Keratinocyte (primary cell): ENCODE measurements around the gene PRCP. TPM values are rescaled to one million over a fixed set of nuclear protein-coding genes. Genes with fewer than 3 reads are reported as not detected.

Experiments
- DNase-seq: peaks from one replicate; pipeline ENCODE4 v3.0.0-alpha.2; 2011; ENCODE audit warnings: low read depth, missing footprints, low spot score
- FAIRE-seq: peaks from 2 replicates; lab custom pipeline; 2011; peaks lifted over from hg19 to GRCh38; lab: Jason Lieb, UNC
- H2AFZ ChIP-seq: 2 replicates; pipeline ENCODE4 v1.6.0; 2012; ENCODE audit warnings: low read length, control low read depth, inconsistent platforms; ENCODE audit not compliant: control insufficient read depth
- H3K27ac ChIP-seq: 2 replicates; pipeline ENCODE4 v1.5.1; 2011; ENCODE audit warnings: low read length; ENCODE audit not compliant: control insufficient read depth, insufficient read depth
- H3K27me3 ChIP-seq: 3 replicates; pipeline ENCODE4 v1.6.0; 2011; ENCODE audit warnings: low read length; ENCODE audit not compliant: control insufficient read depth, insufficient read depth; ENCODE audit errors: extremely low read depth
- H3K36me3 ChIP-seq, 2 experiments: 2 replicates in 1 of 2; 3 replicates in 1 of 2; pipeline ENCODE4 v1.5.1; 2011; ENCODE audit warnings: low read length in 2 of 2, mild to moderate bottlenecking in 1 of 2; ENCODE audit not compliant: control insufficient read depth in 2 of 2, insufficient read depth in 2 of 2; ENCODE audit errors: extremely low read depth in 1 of 2
- H3K4me1 ChIP-seq: 3 replicates; pipeline ENCODE4 v1.5.1; 2011; ENCODE audit warnings: low read length; ENCODE audit not compliant: control insufficient read depth, insufficient read depth; ENCODE audit errors: extremely low read depth
- H3K4me2 ChIP-seq: 3 replicates; pipeline ENCODE4 v1.6.0; 2011; ENCODE audit warnings: low read depth, low read length; ENCODE audit not compliant: control insufficient read depth, insufficient read depth; ENCODE audit errors: extremely low read depth
- H3K4me3 ChIP-seq, 3 experiments: fragments of 200-600 bp in 1 of 3; sonication (generic) in 1 of 3; 2 replicates in 2 of 3; 3 replicates in 1 of 3; pipeline ENCODE4 v1.5.1; 2011 to 2016; ENCODE audit warnings: low read length in 3 of 3, mild to moderate bottlenecking in 3 of 3, control low read depth in 2 of 3, inconsistent platforms in 1 of 3, low read depth in 1 of 3, mixed read lengths in 1 of 3, mixed run types in 1 of 3, moderate library complexity in 1 of 3; ENCODE audit not compliant: control insufficient read depth in 2 of 3, insufficient read depth in 2 of 3; ENCODE audit errors: extremely low read depth in 1 of 3
- H3K79me2 ChIP-seq: 2 replicates; pipeline ENCODE4 v1.6.0; 2012; ENCODE audit warnings: low read length; ENCODE audit not compliant: control insufficient read depth, insufficient read depth
- H3K9ac ChIP-seq: 3 replicates; pipeline ENCODE4 v1.6.0; 2011; ENCODE audit warnings: low read length; ENCODE audit not compliant: control insufficient read depth, insufficient read depth; ENCODE audit errors: extremely low read depth
- H3K9me1 ChIP-seq: 3 replicates; pipeline ENCODE4 v1.6.0; 2011; ENCODE audit warnings: low read length; ENCODE audit not compliant: control insufficient read depth, insufficient read depth; ENCODE audit errors: extremely low read depth
- H3K9me3 ChIP-seq: 2 replicates; pipeline ENCODE4 v1.5.1; 2012; ENCODE audit warnings: low read depth, low read length; ENCODE audit not compliant: control insufficient read depth
- H4K20me1 ChIP-seq: 3 replicates; pipeline ENCODE4 v1.6.0; 2011; ENCODE audit warnings: low read length; ENCODE audit not compliant: control insufficient read depth, insufficient read depth; ENCODE audit errors: extremely low read depth
- EZH2 ChIP-seq: IDR thresholded peaks from one replicate; pipeline ENCODE4 v1.6.1; 2012; ENCODE audit warnings: inconsistent platforms, mild to moderate bottlenecking, low read length, moderate library complexity
- dilution Hi-C: fragments of 300-500 bp; cut with MboI; formaldehyde crosslinking; loops from one replicate; pipeline ENCODE4 v1.7.0; 2020; ENCODE audit warnings: low sequenced_read_pairs; ENCODE audit not compliant: extremely low pct_ligation_motif_present
- polyA plus RNA-seq, 5 experiments: library from polyadenylated mRNA; depleted of rRNA in 3 of 5; stranded (reverse) in 3 of 5; stranded (forward) in 1 of 5; unstranded in 1 of 5; fragments of >200 nt; gene quantifications; 1 replicate in 1 of 5; 2 replicates in 3 of 5; 3 replicates in 1 of 5; pipeline versions ENCODE4 v1.2.1 to v1.2.3, GENCODE V29; 2011 to 2012; ENCODE audit warnings: missing spikeins in 2 of 5, low read depth in 1 of 5, low replicate concordance in 1 of 5
- TF ChIP-seq, protein P1 (sequence below), 3 experiments: IDR thresholded peaks in 1 of 3; conservative IDR thresholded peaks in 1 of 3; optimal IDR thresholded peaks in 1 of 3; 2 replicates in 2 of 3; 3 replicates in 1 of 3; pipeline versions ENCODE3 to v1.5.1; 2011; ENCODE audit warnings: low read length in 3 of 3, mild to moderate bottlenecking in 3 of 3, moderate library complexity in 2 of 3, control low read depth in 1 of 3, inconsistent platforms in 1 of 3; ENCODE audit not compliant: insufficient read depth in 2 of 3; ENCODE audit errors: extremely low read depth in 1 of 3

Gene PRCP
- polyA plus RNA-seq, 1 donor (not counting 4 experiments of a cell fraction or from before 2014, with no cell fraction given) = 43.5 TPM

DNA sequence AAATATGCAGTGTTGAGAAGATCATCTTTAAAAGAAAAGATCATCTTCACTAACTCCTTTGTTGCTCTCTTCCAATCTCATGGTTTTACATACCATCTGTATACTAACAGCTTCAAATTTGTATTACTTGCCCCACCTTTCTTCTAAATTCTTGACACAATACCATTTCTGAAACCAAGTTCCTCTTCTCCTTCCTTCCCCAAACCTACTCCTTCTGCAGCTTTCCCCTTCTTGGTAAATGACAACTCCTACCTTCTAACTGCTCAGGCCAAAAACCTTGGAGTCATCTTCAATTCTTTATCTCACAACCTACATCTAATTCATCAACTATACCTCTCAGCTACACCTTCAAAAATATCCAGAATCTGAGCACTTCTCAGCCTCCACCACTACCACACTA lies 9.3 kb downstream of the PRCP start:
- TF ChIP-seq, protein P1, sequence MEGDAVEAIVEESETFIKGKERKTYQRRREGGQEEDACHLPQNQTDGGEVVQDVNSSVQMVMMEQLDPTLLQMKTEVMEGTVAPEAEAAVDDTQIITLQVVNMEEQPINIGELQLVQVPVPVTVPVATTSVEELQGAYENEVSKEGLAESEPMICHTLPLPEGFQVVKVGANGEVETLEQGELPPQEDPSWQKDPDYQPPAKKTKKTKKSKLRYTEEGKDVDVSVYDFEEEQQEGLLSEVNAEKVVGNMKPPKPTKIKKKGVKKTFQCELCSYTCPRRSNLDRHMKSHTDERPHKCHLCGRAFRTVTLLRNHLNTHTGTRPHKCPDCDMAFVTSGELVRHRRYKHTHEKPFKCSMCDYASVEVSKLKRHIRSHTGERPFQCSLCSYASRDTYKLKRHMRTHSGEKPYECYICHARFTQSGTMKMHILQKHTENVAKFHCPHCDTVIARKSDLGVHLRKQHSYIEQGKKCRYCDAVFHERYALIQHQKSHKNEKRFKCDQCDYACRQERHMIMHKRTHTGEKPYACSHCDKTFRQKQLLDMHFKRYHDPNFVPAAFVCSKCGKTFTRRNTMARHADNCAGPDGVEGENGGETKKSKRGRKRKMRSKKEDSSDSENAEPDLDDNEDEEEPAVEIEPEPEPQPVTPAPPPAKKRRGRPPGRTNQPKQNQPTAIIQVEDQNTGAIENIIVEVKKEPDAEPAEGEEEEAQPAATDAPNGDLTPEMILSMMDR (optimal IDR thresholded peaks at IDR 0.05 in 1 of 3, IDR thresholded peaks at IDR 0.05 in 1 of 3, conservative IDR thresholded peaks at IDR 0.05 in 1 of 3; ENCODE audit: extremely low read depth in 1 of 3, insufficient read depth in 2 of 3, low read length in 3 of 3) = no peak
- no peak for TF ChIP-seq EZH2
- Histone ChIP-seq H3K4me2 (no peak overlapping the region), H4K20me1 (no peaks in the 10 kb centered on the region), H3K9ac (no peak overlapping the region), H3K79me2 (no peaks in the 10 kb centered on the region), H3K9me3 (no peaks in the 10 kb centered on the region), H3K27me3 (no peaks in the 10 kb centered on the region), H3K9me1 (no peaks in the 10 kb centered on the region), H3K27ac (no peak overlapping the region), H3K4me1 (no peaks in the 10 kb centered on the region), H3K36me3 (no peaks in the 10 kb centered on the region), H2AFZ (no peak overlapping the region), H3K4me3 (no peak overlapping the region)
- FAIRE-seq = no peak
- dilution Hi-C loops = no loop called here
- DNase-seq = no peak

DNA sequence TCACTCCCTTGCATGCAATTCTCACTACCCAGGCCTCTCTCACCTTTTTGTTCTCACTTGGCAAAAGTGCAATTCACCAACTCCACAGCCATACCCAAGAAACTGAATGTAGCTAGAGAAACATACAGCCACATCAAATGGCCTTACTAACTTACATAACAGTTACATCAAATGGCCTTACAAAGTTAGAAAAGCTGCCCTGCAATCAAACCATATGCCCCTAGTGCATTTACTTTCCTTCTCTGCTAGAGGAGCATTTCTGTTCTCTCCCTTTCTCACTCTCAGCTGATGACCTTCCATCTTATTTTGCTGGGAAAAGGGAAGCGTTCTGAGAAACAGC lies 10.3 kb downstream of the PRCP start:
- no peaks in the 10 kb centered on the region for H3K27me3 ChIP-seq
- H3K4me1 ChIP-seq = no peaks in the 10 kb centered on the region
- H3K9me3 ChIP-seq = no peaks in the 10 kb centered on the region
- FAIRE-seq (no peak), DNase-seq (no peak)
- H3K9me1 ChIP-seq = no peaks in the 10 kb centered on the region
- H3K36me3 ChIP-seq = no peaks in the 10 kb centered on the region
- H3K4me2 ChIP-seq = no peak overlapping the region
- no peak overlapping the region for H3K27ac ChIP-seq
- no peak overlapping the region for H2AFZ ChIP-seq
- H4K20me1 ChIP-seq = no peaks in the 10 kb centered on the region
- no peak for TF ChIP-seq EZH2
- TF ChIP-seq, protein P1 (optimal IDR thresholded peaks at IDR 0.05 in 1 of 3, IDR thresholded peaks at IDR 0.05 in 1 of 3, conservative IDR thresholded peaks at IDR 0.05 in 1 of 3; ENCODE audit: extremely low read depth in 1 of 3, insufficient read depth in 2 of 3, low read length in 3 of 3) = no peak
- no peak overlapping the region for H3K9ac ChIP-seq
- dilution Hi-C loops = no loop called here
- no peaks in the 10 kb centered on the region for H3K79me2 ChIP-seq
- no peak overlapping the region for H3K4me3 ChIP-seq
